H9 (cell line): Measurements from ENCODE around the gene PARP1. TPM values are rescaled to one million over a fixed set of nuclear protein-coding genes. Genes with fewer than 3 reads are reported as not detected.
"Not testable (repeated sequence)": the region's sequence is repeated elsewhere in the genome, so short reads cannot be mapped to it uniquely, and the experiment has no call there.

Experiments used
- DNase-seq: peaks from one replicate; pipeline ENCODE4 v3.0.0-alpha.2; 2017
- H2AFZ ChIP-seq: one replicate; pipeline ENCODE4 v1.6.1; 2013; ENCODE audit warnings: mild to moderate bottlenecking, low read length, control low read depth, moderate library complexity
- H2AK5ac ChIP-seq: 2 replicates; pipeline ENCODE4 v1.6.1; 2013; ENCODE audit warnings: low read length, control low read depth, mixed read lengths; ENCODE audit not compliant: insufficient read length
- H2BK120ac ChIP-seq: one replicate; pipeline ENCODE4 v1.6.1; 2013; ENCODE audit warnings: low read depth, mild to moderate bottlenecking, low read length, control low read depth, inconsistent platforms; ENCODE audit not compliant: poor library complexity, severe bottlenecking
- H2BK12ac ChIP-seq: 2 replicates; pipeline ENCODE4 v1.6.1; 2013; ENCODE audit warnings: low read length, control low read depth, mixed read lengths, low read depth; ENCODE audit not compliant: insufficient read length
- H2BK15ac ChIP-seq: 2 replicates; pipeline ENCODE4 v1.6.1; 2013; ENCODE audit warnings: low read depth, low read length, control low read depth
- H2BK20ac ChIP-seq: one replicate; pipeline ENCODE4 v1.6.1; 2013; ENCODE audit warnings: low read depth, mild to moderate bottlenecking, low read length, control low read depth, inconsistent platforms; ENCODE audit not compliant: poor library complexity, severe bottlenecking
- H2BK5ac ChIP-seq: 2 replicates; pipeline ENCODE4 v1.6.1; 2013; ENCODE audit warnings: low read length, control low read depth, mixed read lengths; ENCODE audit not compliant: insufficient read length
- H3K14ac ChIP-seq: 2 replicates; pipeline ENCODE4 v1.6.1; 2013; ENCODE audit warnings: low read length, control low read depth; ENCODE audit not compliant: insufficient read depth
- H3K18ac ChIP-seq: 2 replicates; pipeline ENCODE4 v1.6.1; 2013; ENCODE audit warnings: low read depth, mild to moderate bottlenecking, mixed read lengths, low read length, control low read depth; ENCODE audit not compliant: insufficient read length
- H3K23ac ChIP-seq: 2 replicates; pipeline ENCODE4 v1.6.1; 2013; ENCODE audit warnings: low read length, control low read depth, mixed read lengths, low read depth; ENCODE audit not compliant: insufficient read length
- H3K23me2 ChIP-seq: 2 replicates; pipeline ENCODE4 v1.6.1; 2013; ENCODE audit warnings: low read depth, mild to moderate bottlenecking, mixed read lengths, low read length, control low read depth; ENCODE audit not compliant: insufficient read length, poor library complexity, severe bottlenecking
- H3K27ac ChIP-seq: 2 replicates; pipeline ENCODE4 v1.5.1; 2013; ENCODE audit warnings: low read length, control low read depth, mixed read lengths, low read depth; ENCODE audit not compliant: insufficient read length
- H3K27me3 ChIP-seq: 2 replicates; pipeline ENCODE4 v1.6.1; 2013; ENCODE audit warnings: low read length, control low read depth, inconsistent platforms; ENCODE audit not compliant: insufficient read depth
- H3K4ac ChIP-seq: 2 replicates; pipeline ENCODE4 v1.6.1; 2013; ENCODE audit warnings: low read depth, mild to moderate bottlenecking, control low read depth, inconsistent platforms, low read length, moderate library complexity
- H3K4me1 ChIP-seq: 2 replicates; pipeline ENCODE4 v1.6.1; 2013; ENCODE audit warnings: low read length, control low read depth, inconsistent platforms; ENCODE audit not compliant: insufficient read depth
- H3K4me2 ChIP-seq: 2 replicates; pipeline ENCODE4 v1.6.1; 2013; ENCODE audit warnings: low read length, control low read depth, mixed read lengths; ENCODE audit not compliant: insufficient read length, insufficient read depth
- H3K56ac ChIP-seq: 2 replicates; pipeline ENCODE4 v1.6.1; 2013; ENCODE audit warnings: low read depth, mild to moderate bottlenecking, mixed read lengths, low read length, control low read depth; ENCODE audit not compliant: insufficient read length
- H3K79me1 ChIP-seq: 2 replicates; pipeline ENCODE4 v1.6.1; 2013; ENCODE audit warnings: low read depth, mild to moderate bottlenecking, moderate library complexity, low read length, control low read depth, inconsistent platforms; ENCODE audit not compliant: insufficient read depth, poor library complexity, severe bottlenecking
- H3K79me2 ChIP-seq: 2 replicates; pipeline ENCODE4 v1.6.1; 2013; ENCODE audit warnings: low read length, control low read depth, inconsistent platforms; ENCODE audit not compliant: insufficient read depth
- H3K9ac ChIP-seq: 2 replicates; pipeline ENCODE4 v1.6.1; 2013; ENCODE audit warnings: low read length, control low read depth, mixed read lengths; ENCODE audit not compliant: insufficient read length; ENCODE audit errors: extremely low read depth
- H3K9me3 ChIP-seq: one replicate; pipeline ENCODE4 v1.6.1; 2013; ENCODE audit warnings: low read depth, low read length, inconsistent platforms; ENCODE audit not compliant: control insufficient read depth
- H3T11ph ChIP-seq: one replicate; pipeline ENCODE4 v1.6.1; 2013; ENCODE audit warnings: mild to moderate bottlenecking, low read length, control low read depth, inconsistent platforms
- H4K20me1 ChIP-seq: one replicate; pipeline ENCODE4 v1.6.1; 2013; ENCODE audit not compliant: control insufficient read depth, insufficient read length, insufficient read depth
- H4K5ac ChIP-seq: 2 replicates; pipeline ENCODE4 v1.6.1; 2013; ENCODE audit warnings: low read depth, mild to moderate bottlenecking, mixed read lengths, low read length, control low read depth; ENCODE audit not compliant: insufficient read length
- H4K8ac ChIP-seq: replicated peaks from 2 replicates; pipeline ENCODE4 v1.6.1; 2013; ENCODE audit warnings: low read length, control low read depth, mixed read lengths, low read depth; ENCODE audit not compliant: insufficient read length
- H4K91ac ChIP-seq: 2 replicates; pipeline ENCODE4 v1.6.1; 2013; ENCODE audit warnings: low read depth, mild to moderate bottlenecking, moderate library complexity, mixed read lengths, low read length, control low read depth; ENCODE audit not compliant: insufficient read length
- H3K27ac Mint-ChIP-seq, 3 experiments: 2 replicates in 2 of 3; 3 replicates in 1 of 3; pipeline ENCODE4 v1.8.0; 2020 to 2021; ENCODE audit warnings: mixed read lengths in 3 of 3, mild to moderate bottlenecking in 1 of 3, moderate library complexity in 1 of 3
- H3K27me3 Mint-ChIP-seq: 2 replicates; pipeline ENCODE4 v1.8.0; 2021; ENCODE audit warnings: low read depth, mild to moderate bottlenecking, moderate library complexity, mixed read lengths
- H3K36me3 Mint-ChIP-seq, 3 experiments: 2 replicates in 2 of 3; 3 replicates in 1 of 3; pipeline ENCODE4 v1.8.0; 2020 to 2021; ENCODE audit warnings: low read depth in 3 of 3, mixed read lengths in 3 of 3; ENCODE audit not compliant: insufficient read depth in 1 of 3
- H3K4me1 Mint-ChIP-seq, 2 experiments: 2 replicates each; pipeline ENCODE4 v1.8.0; 2020; ENCODE audit warnings: mixed read lengths in 2 of 2
- H3K4me3 Mint-ChIP-seq, 2 experiments: 2 replicates in 1 of 2; 3 replicates in 1 of 2; pipeline ENCODE4 v1.8.0; 2020 to 2021; ENCODE audit warnings: mild to moderate bottlenecking in 2 of 2, mixed read lengths in 2 of 2, moderate library complexity in 1 of 2
- H3K9me3 Mint-ChIP-seq, 2 experiments: 2 replicates in 1 of 2; 3 replicates in 1 of 2; pipeline ENCODE4 v1.8.0; 2020; ENCODE audit warnings: mild to moderate bottlenecking in 2 of 2, mixed read lengths in 2 of 2, moderate library complexity in 1 of 2
- WGBS: extraction: QIAGEN DNeasy Blood & Tissue Kit; methylation state at CpG from one replicate; pipeline ENCODE4 v1.1.7; 2013; ENCODE audit warnings: missing lambda C conversion rate, low lambda C conversion rate, mixed read lengths; ENCODE audit not compliant: insufficient read length; ENCODE audit errors: extremely low coverage; 5-methylcytosine and 5-hydroxymethylcytosine counted together
- total RNA-seq: library from RNA; stranded (reverse); gene quantifications from 2 replicates; pipeline ENCODE4 v1.2.1, GENCODE V29; 2021
- TF ChIP-seq, protein P1 (sequence below): fragments of 200-600 bp; sonication (generic); conservative IDR thresholded peaks from 3 replicates; pipeline ENCODE4 v1.8.0; 2021; ENCODE audit warnings: antibody characterized with exemption, mild to moderate bottlenecking

Gene PARP1
- total RNA-seq, 1 experiment from 2014 or later: 337 TPM

DNA sequence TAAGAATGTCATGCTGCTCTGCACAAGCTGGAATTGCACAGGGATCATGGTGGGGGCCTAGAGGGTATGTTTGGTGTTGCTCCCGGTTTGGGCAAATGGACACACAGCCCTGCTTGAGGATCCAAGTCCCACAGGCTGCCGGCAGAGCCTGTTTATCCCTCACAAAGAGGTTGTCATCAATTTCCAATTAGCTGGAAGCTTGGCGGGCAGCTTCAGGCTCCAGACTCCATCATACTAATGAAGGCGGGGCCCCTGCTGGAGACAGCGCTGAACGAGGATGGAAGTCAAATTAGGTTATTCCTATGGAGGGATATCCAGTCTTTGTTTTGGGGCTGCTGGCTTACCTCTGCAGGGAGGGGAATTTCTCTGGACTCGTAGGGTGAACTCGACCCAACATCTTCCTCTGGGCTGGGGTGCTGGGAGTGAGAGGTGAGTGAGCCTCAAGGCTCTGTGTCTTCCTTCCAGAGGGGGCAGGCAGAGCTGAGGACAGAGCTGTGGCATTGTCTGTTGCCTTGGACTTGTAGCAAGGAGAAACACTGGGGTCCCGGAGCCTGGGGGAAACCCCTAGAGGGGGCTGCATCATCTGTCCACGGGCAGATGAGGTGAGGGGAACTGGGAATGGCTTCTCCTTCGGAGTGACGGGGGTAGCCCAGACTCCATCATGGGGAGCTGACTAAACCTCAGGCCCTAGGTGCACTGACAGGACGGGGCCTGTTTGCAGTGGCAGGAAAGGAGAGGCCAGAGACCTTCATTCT is 24.9 kb upstream of the PARP1 start:
- Mint-ChIP-seq H3K27me3 (peaks cover 2% of the 10 kb centered on the region), H3K27ac (peak overlapping the region in 1 of 3 experiments; percentile 88; a peak in 1 of 7 replicates), H3K36me3 (no peaks in the 10 kb centered on the region), H3K9me3 (no peaks in the 10 kb centered on the region), H3K4me3 (no peak overlapping the region), H3K4me1 (peaks cover 12 to 18% of the 10 kb centered on the region in 2 experiments)
- DNase-seq: no peak
- WGBS: no CpG with 5 or more reads among the region's 13 CpGs
- Histone ChIP-seq H2AK5ac (no peak overlapping the region), H2BK15ac (no peak overlapping the region), H4K20me1 (no peaks in the 10 kb centered on the region), H3K79me1 (no peaks in the 10 kb centered on the region), H2BK120ac (no peak overlapping the region), H3T11ph (no peak overlapping the region), H4K5ac (no peak overlapping the region), H2BK12ac (no peak overlapping the region), H3K56ac (no peak overlapping the region), H3K9me3 (no peaks in the 10 kb centered on the region), H2BK20ac (no peak overlapping the region), H2AFZ (no peak overlapping the region), H3K14ac (no peak overlapping the region), H2BK5ac (no peak overlapping the region), H3K9ac (no peak overlapping the region), H3K79me2 (no peaks in the 10 kb centered on the region; the same call in 1 of the 2 replicates), H3K18ac (no peak overlapping the region), H3K27me3 (no peaks in the 10 kb centered on the region), H3K27ac (no peak overlapping the region), H3K4me2 (no peak overlapping the region), H3K23me2 (no peaks in the 10 kb centered on the region), H3K4me1 (no peaks in the 10 kb centered on the region; the same call in 1 of the 2 replicates), H4K8ac (no peak overlapping the region), H3K23ac (no peak overlapping the region), H4K91ac (no peak overlapping the region), H3K4ac (no peak overlapping the region)
- TF ChIP-seq, protein P1, sequence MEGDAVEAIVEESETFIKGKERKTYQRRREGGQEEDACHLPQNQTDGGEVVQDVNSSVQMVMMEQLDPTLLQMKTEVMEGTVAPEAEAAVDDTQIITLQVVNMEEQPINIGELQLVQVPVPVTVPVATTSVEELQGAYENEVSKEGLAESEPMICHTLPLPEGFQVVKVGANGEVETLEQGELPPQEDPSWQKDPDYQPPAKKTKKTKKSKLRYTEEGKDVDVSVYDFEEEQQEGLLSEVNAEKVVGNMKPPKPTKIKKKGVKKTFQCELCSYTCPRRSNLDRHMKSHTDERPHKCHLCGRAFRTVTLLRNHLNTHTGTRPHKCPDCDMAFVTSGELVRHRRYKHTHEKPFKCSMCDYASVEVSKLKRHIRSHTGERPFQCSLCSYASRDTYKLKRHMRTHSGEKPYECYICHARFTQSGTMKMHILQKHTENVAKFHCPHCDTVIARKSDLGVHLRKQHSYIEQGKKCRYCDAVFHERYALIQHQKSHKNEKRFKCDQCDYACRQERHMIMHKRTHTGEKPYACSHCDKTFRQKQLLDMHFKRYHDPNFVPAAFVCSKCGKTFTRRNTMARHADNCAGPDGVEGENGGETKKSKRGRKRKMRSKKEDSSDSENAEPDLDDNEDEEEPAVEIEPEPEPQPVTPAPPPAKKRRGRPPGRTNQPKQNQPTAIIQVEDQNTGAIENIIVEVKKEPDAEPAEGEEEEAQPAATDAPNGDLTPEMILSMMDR: no peak

DNA sequence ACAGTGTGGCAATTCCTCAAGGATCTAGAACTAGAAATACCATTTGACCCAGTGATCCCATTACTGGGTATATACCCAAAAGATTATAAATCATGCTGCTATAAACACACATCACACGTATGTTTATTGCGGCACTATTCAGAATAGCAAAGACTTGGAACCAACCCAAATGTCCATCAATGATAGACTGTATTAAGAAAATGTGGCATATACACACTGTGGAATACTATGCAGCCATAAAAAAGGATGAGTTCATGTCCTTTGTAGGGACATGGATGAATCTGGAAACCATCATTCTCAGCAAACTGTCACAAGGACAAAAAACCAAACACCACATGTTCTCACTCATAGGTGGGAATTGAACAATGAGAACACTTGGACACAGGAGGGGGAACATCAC is 24.0 kb upstream of the PARP1 start:
- H3K27me3 ChIP-seq, H4K5ac ChIP-seq, H3K56ac ChIP-seq, H2BK15ac ChIP-seq, H2AK5ac ChIP-seq, H3K18ac ChIP-seq, H2BK5ac ChIP-seq, H2BK120ac ChIP-seq, H3K79me2 ChIP-seq, H3K27ac ChIP-seq, H4K8ac ChIP-seq, H4K20me1 ChIP-seq, H3K27me3 Mint-ChIP-seq, H3K9me3 ChIP-seq, H2BK20ac ChIP-seq, H3K4me1 ChIP-seq, H3K23me2 ChIP-seq, H3K79me1 ChIP-seq, H3K27ac Mint-ChIP-seq, DNase-seq, H2AFZ ChIP-seq, H2BK12ac ChIP-seq, H3T11ph ChIP-seq, H3K9me3 Mint-ChIP-seq, H3K23ac ChIP-seq, H3K9ac ChIP-seq, H4K91ac ChIP-seq, H3K4me2 ChIP-seq, H3K14ac ChIP-seq, H3K36me3 Mint-ChIP-seq, H3K4me3 Mint-ChIP-seq, H3K4ac ChIP-seq: not testable (repeated sequence)
- peaks cover 12 to 18% of the 10 kb centered on the region in 2 experiments for H3K4me1 Mint-ChIP-seq
- WGBS: no CpG with 5 or more reads among the region's 2 CpGs
